Thymus (tissue), 11 donors: ENCODE measurements around the gene RGCC. TPM values are rescaled to one million over a fixed set of nuclear protein-coding genes. Genes with fewer than 3 reads are reported as not detected.

Experiments used
- DNase-seq, 9 donors: peaks; one replicate each; pipeline ENCODE4 v3.0.0-alpha.2; 2013; ENCODE audit warnings: low spot score in 9 of 9, low read depth in 6 of 9, missing footprints in 1 of 9
- H3K27ac ChIP-seq, 2 donors: one replicate each; pipeline ENCODE4 v1.5.1; 2013; ENCODE audit warnings: control low read depth in 1 of 2, low read depth in 1 of 2, low read length in 1 of 2, mild to moderate bottlenecking in 1 of 2, moderate library complexity in 1 of 2
- H3K27me3 ChIP-seq, 2 donors: one replicate each; pipeline ENCODE4 v1.5.1; 2013; ENCODE audit warnings: low read length in 1 of 2; ENCODE audit not compliant: control insufficient read depth in 2 of 2, insufficient read depth in 1 of 2
- H3K36me3 ChIP-seq, 2 donors: one replicate each; pipeline ENCODE4 v1.5.1; 2013; ENCODE audit warnings: low read length in 1 of 2, mild to moderate bottlenecking in 1 of 2, moderate library complexity in 1 of 2; ENCODE audit not compliant: control insufficient read depth in 2 of 2, insufficient read depth in 2 of 2
- H3K4me1 ChIP-seq, 2 donors: one replicate each; pipeline ENCODE4 v1.5.1; 2013; ENCODE audit warnings: low read length in 2 of 2; ENCODE audit not compliant: control insufficient read depth in 2 of 2, insufficient read depth in 2 of 2
- H3K4me3 ChIP-seq, 2 donors: one replicate each; pipeline ENCODE4 v1.5.1; 2013; ENCODE audit warnings: low read length in 2 of 2, control low read depth in 1 of 2, mild to moderate bottlenecking in 1 of 2
- H3K9me3 ChIP-seq, 2 donors: one replicate each; pipeline ENCODE4 v1.5.1; 2013; ENCODE audit warnings: low read length in 1 of 2, mild to moderate bottlenecking in 1 of 2; ENCODE audit not compliant: control insufficient read depth in 2 of 2, insufficient read depth in 1 of 2
- WGBS: extraction: QIAGEN DNeasy Blood & Tissue Kit; methylation state at CpG from one replicate; pipeline ENCODE4 v1.1.7; 2013; 5-methylcytosine and 5-hydroxymethylcytosine counted together
- polyA plus RNA-seq: library from polyadenylated mRNA; stranded (reverse); fragments of 200-250 nt; gene quantifications from one replicate; pipeline ENCODE4 v1.2.3, GENCODE V29; 2013
- total RNA-seq: library from RNA; stranded (reverse); fragments of 120-200 nt; gene quantifications from one replicate; pipeline ENCODE4 v1.2.4, GENCODE V29; 2013
- donor health status: healthy.

RGCC gene
- total and polyA plus RNA-seq, 2 donors: 50.1 to 120 TPM

DNA sequence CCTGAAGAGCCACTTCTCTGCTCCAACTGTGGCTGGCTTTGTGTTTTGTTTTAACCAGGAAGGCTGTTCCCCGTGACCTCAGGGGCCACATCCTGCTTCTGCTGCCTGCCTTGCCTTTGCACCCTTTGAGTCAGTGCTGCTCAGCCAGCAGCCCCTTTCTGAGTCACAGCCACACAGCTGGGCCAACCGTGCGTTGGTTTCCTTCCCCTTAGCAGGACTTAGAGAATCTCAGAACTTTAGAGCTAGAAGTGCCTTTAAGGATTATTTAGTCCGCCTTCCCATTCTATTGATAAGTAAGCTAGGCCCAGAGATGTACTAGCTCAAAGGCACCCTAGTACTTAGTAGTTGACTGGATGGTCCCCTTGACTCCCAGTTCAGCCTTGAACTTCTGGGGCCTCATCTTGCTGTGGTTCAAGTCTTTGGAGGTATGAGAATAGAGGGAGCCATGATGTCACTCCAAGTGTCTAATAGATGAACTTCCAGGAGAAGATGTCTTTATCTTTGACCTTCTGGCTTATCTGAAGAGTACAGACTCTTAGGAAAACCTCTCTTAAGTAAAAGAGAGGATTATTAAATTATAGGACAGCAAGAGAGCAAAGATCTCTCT is 8.0 kb downstream of the RGCC start:
- peaks cover 27 to 76% of the 10 kb centered on the region in 2 donors for H3K36me3 ChIP-seq
- peak overlapping the region; percentile 6 to 9 for H3K4me3 ChIP-seq
- H3K27ac ChIP-seq: peak overlapping the region; percentile 96 to 99
- H3K27me3 ChIP-seq: no peaks in the 10 kb centered on the region
- H3K4me1 ChIP-seq: peaks cover 59 to 65% of the 10 kb centered on the region in 2 donors
- no peaks in the 10 kb centered on the region for H3K9me3 ChIP-seq
- WGBS: 4% methylated on average over 4 of the region's 4 CpGs
- DNase-seq: peak in 6 of 9 donors; percentile 76 to 96 (median 89)

- 94% methylated on average over 1 of the region's 1 CpG for WGBS
- Histone ChIP-seq H3K4me3 (peak overlapping the region in 1 of 2 donors; percentile 6), H3K27me3 (no peaks in the 10 kb centered on the region), H3K27ac (peak overlapping the region; percentile 96 to 99), H3K36me3 (peaks cover 33 to 76% of the 10 kb centered on the region in 2 donors), H3K4me1 (peaks cover 54 to 59% of the 10 kb centered on the region in 2 donors), H3K9me3 (no peaks in the 10 kb centered on the region)
- DNase-seq: no peak
Observed at GRCh38 chr13:41465898-41466320, 8.6 kb downstream of the RGCC start.

GRCh38 chr13:41467425-41467945 is 10.1 kb downstream of the RGCC start:
- H3K27ac ChIP-seq: peak overlapping the region in 1 of 2 donors; percentile 96
- no peak overlapping the region for H3K4me3 ChIP-seq
- peaks cover 39 to 74% of the 10 kb centered on the region in 2 donors for H3K36me3 ChIP-seq

DNA sequence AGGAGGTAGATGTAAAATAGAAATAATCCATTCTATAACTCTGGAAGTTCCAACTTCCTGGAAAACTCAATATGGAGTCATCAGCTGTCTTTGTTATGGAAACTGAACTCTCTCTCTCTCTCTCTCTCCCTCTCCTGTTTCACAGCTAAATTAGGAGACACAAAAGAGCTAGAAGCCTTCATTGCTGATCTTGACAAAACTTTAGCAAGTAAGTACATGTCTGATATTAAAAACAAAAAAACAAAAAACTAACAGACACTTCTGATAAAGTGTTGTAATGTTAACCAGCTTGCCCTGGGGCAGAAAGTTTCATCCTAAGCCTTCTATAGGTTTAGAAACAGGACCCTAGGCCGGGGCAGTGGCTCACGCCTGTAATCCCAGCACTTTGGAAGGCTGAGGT is 11.3 kb downstream of the RGCC start:
- no peak overlapping the region for H3K27ac ChIP-seq
- H3K9me3 ChIP-seq: no peaks in the 10 kb centered on the region
- no peaks in the 10 kb centered on the region for H3K27me3 ChIP-seq
- DNase-seq: no peak
- peaks cover 34 to 35% of the 10 kb centered on the region in 2 donors for H3K4me1 ChIP-seq
- 96% methylated on average over 2 of the region's 2 CpGs for WGBS
- peaks cover 39 to 70% of the 10 kb centered on the region in 2 donors for H3K36me3 ChIP-seq
- H3K4me3 ChIP-seq: no peak overlapping the region

More at GRCh38 chr13:41467425-41467945, 10.1 kb downstream of the RGCC start:
- Histone ChIP-seq H3K9me3 (no peaks in the 10 kb centered on the region), H3K4me1 (peaks cover 42 to 46% of the 10 kb centered on the region in 2 donors), H3K27me3 (no peaks in the 10 kb centered on the region)
- WGBS: 92% methylated on average over 2 of the region's 2 CpGs
- DNase-seq: no peak

GRCh38 chr13:41470196-41470595 is 12.8 kb downstream of the RGCC start:
- Histone ChIP-seq H3K4me3 (no peak overlapping the region), H3K27me3 (no peaks in the 10 kb centered on the region), H3K27ac (no peak overlapping the region), H3K36me3 (peaks cover 39 to 59% of the 10 kb centered on the region in 2 donors), H3K4me1 (peaks cover 19 to 20% of the 10 kb centered on the region in 2 donors), H3K9me3 (no peaks in the 10 kb centered on the region)
- no peak for DNase-seq
- WGBS: 72% methylated on average over 4 of the region's 4 CpGs

DNA sequence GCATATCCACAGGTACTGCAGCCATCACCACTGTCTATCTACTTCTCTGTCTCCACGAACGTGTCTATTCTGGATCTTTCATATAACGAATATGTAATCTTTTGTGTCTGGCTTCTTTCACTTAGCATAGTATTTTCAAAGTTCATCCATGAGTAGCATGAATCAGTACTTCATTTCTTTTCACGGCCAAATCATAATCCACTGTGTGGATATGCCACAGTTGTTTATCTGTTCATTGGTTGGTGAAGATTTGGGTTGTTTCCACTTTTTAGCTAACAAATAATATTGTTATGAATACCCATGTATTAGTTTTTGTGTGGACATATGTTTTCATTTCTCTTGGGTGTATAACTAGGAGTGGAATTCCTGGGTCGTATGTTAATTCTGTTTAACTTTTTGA is 14.4 kb downstream of the RGCC start:
- H3K36me3 ChIP-seq: peaks cover 39 to 47% of the 10 kb centered on the region in 2 donors

GRCh38 chr13:41487222-41487621 is 29.9 kb downstream of the RGCC start:
- H3K4me3 ChIP-seq: no peak overlapping the region
- H3K27ac ChIP-seq: no peak overlapping the region
- H3K27me3 ChIP-seq: no peaks in the 10 kb centered on the region
- peaks cover 0 to 6% of the 10 kb centered on the region in 2 donors for H3K9me3 ChIP-seq
- DNase-seq: no peak
- peaks cover 17 to 36% of the 10 kb centered on the region in 2 donors for H3K4me1 ChIP-seq
- WGBS: 97% methylated on average over 2 of the region's 2 CpGs
- H3K36me3 ChIP-seq: no peaks in the 10 kb centered on the region

More for the DNA sequence above, 14.4 kb downstream of the RGCC start:
- H3K27ac ChIP-seq: no peak overlapping the region
- DNase-seq: no peak
- no peak overlapping the region for H3K4me3 ChIP-seq
- 97% methylated on average over 5 of the region's 5 CpGs for WGBS
- peaks cover 4% of the 10 kb centered on the region in 2 donors for H3K4me1 ChIP-seq
- H3K27me3 ChIP-seq: no peaks in the 10 kb centered on the region
- H3K9me3 ChIP-seq: no peaks in the 10 kb centered on the region

DNA sequence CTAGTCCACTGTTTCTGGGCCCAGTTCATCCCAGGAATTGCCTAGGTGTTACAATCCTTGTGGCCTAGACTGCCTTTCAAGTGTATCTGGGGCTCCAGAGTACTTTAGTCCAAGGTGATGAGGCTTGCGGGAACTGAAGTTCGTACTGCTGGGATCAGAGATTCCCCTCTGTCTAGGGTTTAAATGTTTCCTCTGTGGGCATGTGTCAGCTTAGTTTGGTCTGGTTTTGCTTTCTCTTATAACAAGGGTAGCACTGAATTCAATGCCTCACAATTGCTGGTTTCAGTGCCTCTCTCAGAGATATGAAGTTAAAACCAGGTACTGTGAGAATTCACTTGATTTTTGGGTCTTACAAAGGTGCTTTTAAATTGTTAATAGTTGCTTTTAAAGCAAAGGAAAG is 30.8 kb downstream of the RGCC start:
- Histone ChIP-seq H3K4me3 (no peak overlapping the region), H3K4me1 (peaks cover 25 to 45% of the 10 kb centered on the region in 2 donors), H3K36me3 (no peaks in the 10 kb centered on the region), H3K27ac (peak overlapping the region; percentile 63 to 65), H3K27me3 (no peaks in the 10 kb centered on the region), H3K9me3 (peaks cover 0 to 6% of the 10 kb centered on the region in 2 donors)
- WGBS: 56% methylated on average over 2 of the region's 2 CpGs
- peak in 2 of 9 donors; percentile 31 to 74 for DNase-seq

GRCh38 chr13:41490371-41491015 is 33.1 kb downstream of the RGCC start:
- H3K27me3 ChIP-seq: no peaks in the 10 kb centered on the region
- DNase-seq: no peak
- WGBS: 95% methylated on average over 3 of the region's 3 CpGs
- no peak overlapping the region for H3K4me3 ChIP-seq
- H3K36me3 ChIP-seq: no peaks in the 10 kb centered on the region
- peaks cover 0 to 6% of the 10 kb centered on the region in 2 donors for H3K9me3 ChIP-seq
- peaks cover 30 to 66% of the 10 kb centered on the region in 2 donors for H3K4me1 ChIP-seq
- no peak overlapping the region for H3K27ac ChIP-seq
